H1 (cell line): ENCODE measurements around the gene SSH2. TPM values are rescaled to one million over a fixed set of nuclear protein-coding genes. Genes with fewer than 3 reads are reported as not detected.

Experiments used
- CTCF ChIA-PET: fragments of 300-600 bp; sonication (Branson Sonifier 250); formaldehyde crosslinking; loops from one replicate; lab custom pipeline; 2021; ENCODE audit not compliant: partially characterized antibody; lab: Charles Lee
- POLR2A ChIA-PET: fragments of 300-600 bp; sonication (Branson Sonifier 250); formaldehyde crosslinking; loops from one replicate; lab custom pipeline; 2021; ENCODE audit warnings: inconsistent platforms; ENCODE audit not compliant: partially characterized antibody; lab: Charles Lee
- DNase-seq, 2 experiments: peaks; one replicate each; pipeline versions ENCODE4 v3.0.0 to v3.0.0-alpha.2; 2010 to 2022; ENCODE audit warnings: low spot score in 2 of 2, low read depth in 1 of 2, mixed read lengths in 1 of 2
- FAIRE-seq: peaks from 2 replicates; lab custom pipeline; 2011; peaks lifted over from hg19 to GRCh38; lab: Jason Lieb, UNC
- H2AFZ ChIP-seq: 2 replicates; pipeline ENCODE4 v1.8.1; 2012; ENCODE audit warnings: low read length, inconsistent platforms
- H2AK5ac ChIP-seq: 2 replicates; pipeline ENCODE4 v1.6.1; 2013; ENCODE audit warnings: low read depth, low read length
- H2BK120ac ChIP-seq: replicated peaks from 2 replicates; pipeline ENCODE3; 2013; ENCODE audit warnings: low read depth, low read length, inconsistent platforms
- H2BK12ac ChIP-seq: 2 replicates; pipeline ENCODE4 v1.6.1; 2013; ENCODE audit warnings: low read depth, low read length
- H2BK15ac ChIP-seq: 2 replicates; pipeline ENCODE4 v1.6.1; 2013; ENCODE audit warnings: low read length
- H2BK20ac ChIP-seq: 2 replicates; pipeline ENCODE4 v1.6.1; 2013; ENCODE audit warnings: low read length
- H2BK5ac ChIP-seq: 2 replicates; pipeline ENCODE4 v1.6.1; 2013; ENCODE audit warnings: low read depth, low read length
- H3K14ac ChIP-seq: 2 replicates; pipeline ENCODE4 v1.6.1; 2013; ENCODE audit warnings: inconsistent platforms; ENCODE audit not compliant: insufficient read length
- H3K18ac ChIP-seq: 2 replicates; pipeline ENCODE4 v1.6.1; 2013; ENCODE audit warnings: low read length; ENCODE audit errors: extremely low read depth
- H3K23ac ChIP-seq: 2 replicates; pipeline ENCODE4 v1.6.1; 2013; ENCODE audit warnings: inconsistent platforms; ENCODE audit not compliant: insufficient read length
- H3K23me2 ChIP-seq: 2 replicates; pipeline ENCODE4 v1.6.1; 2013; ENCODE audit warnings: low read depth, low read length
- H3K27ac ChIP-seq: 2 replicates; pipeline ENCODE4 v1.6.1; 2011; ENCODE audit warnings: low read depth, low read length, inconsistent platforms
- H3K27me3 ChIP-seq, 4 experiments: replicated peaks in 1 of 4; 1 replicate in 1 of 4; 2 replicates in 3 of 4; pipeline versions ENCODE4 v1.6.1 to v1.8.1; 2011 to 2013; ENCODE audit warnings: low read length in 3 of 4, mild to moderate bottlenecking in 3 of 4, inconsistent platforms in 2 of 4, mixed read lengths in 2 of 4, moderate library complexity in 1 of 4; ENCODE audit not compliant: control insufficient read depth in 3 of 4, insufficient read depth in 3 of 4; ENCODE audit errors: extremely low read depth in 1 of 4
- H3K36me3 ChIP-seq, 4 experiments: 2 replicates each; pipeline versions ENCODE4 v1.6.1 to v1.8.1; 2011 to 2013; ENCODE audit warnings: mild to moderate bottlenecking in 4 of 4, low read length in 3 of 4, moderate library complexity in 2 of 4, control low read depth in 1 of 4, inconsistent platforms in 1 of 4; ENCODE audit not compliant: insufficient read depth in 4 of 4, control insufficient read depth in 2 of 4
- H3K4ac ChIP-seq: replicated peaks from 2 replicates; pipeline ENCODE3; 2013; ENCODE audit warnings: low read length, low read depth, mixed read lengths, inconsistent platforms; ENCODE audit not compliant: insufficient read length
- H3K4me1 ChIP-seq, 4 experiments: replicated peaks in 1 of 4; 1 replicate in 1 of 4; 2 replicates in 3 of 4; pipeline versions ENCODE4 v1.6.1 to v1.8.1; 2011 to 2013; ENCODE audit warnings: low read length in 3 of 4, inconsistent platforms in 2 of 4, mixed read lengths in 1 of 4; ENCODE audit not compliant: insufficient read depth in 4 of 4, control insufficient read depth in 3 of 4
- H3K4me2 ChIP-seq, 2 experiments: 2 replicates each; pipeline versions ENCODE4 v1.6.1 to v1.8.1; 2011 to 2013; ENCODE audit warnings: low read depth in 2 of 2, low read length in 2 of 2, control low read depth in 1 of 2, inconsistent platforms in 1 of 2, mild to moderate bottlenecking in 1 of 2; ENCODE audit not compliant: insufficient read depth in 1 of 2
- H3K4me3 ChIP-seq, 4 experiments: fragments of 200-600, 300-600 bp in 1 of 4; sonication (generic), shearing (Covaris generic), sonication (Bioruptor Twin) in 1 of 4; 2 replicates each; pipeline versions ENCODE4 v1.5.1 to v1.8.1; 2011 to 2016; ENCODE audit warnings: low read length in 4 of 4, low read depth in 3 of 4, control low read depth in 2 of 4, inconsistent platforms in 2 of 4, mild to moderate bottlenecking in 2 of 4, mixed read lengths in 1 of 4, moderate library complexity in 1 of 4; ENCODE audit not compliant: insufficient read depth in 2 of 4; ENCODE audit errors: extremely low read depth in 1 of 4
- H3K56ac ChIP-seq: replicated peaks from 2 replicates; pipeline ENCODE3; 2013; ENCODE audit warnings: low read depth, mild to moderate bottlenecking, mixed read lengths, low read length, inconsistent platforms; ENCODE audit not compliant: insufficient read length
- H3K79me1 ChIP-seq: 2 replicates; pipeline ENCODE4 v1.6.1; 2013; ENCODE audit warnings: low read depth, low read length, control low read depth
- H3K79me2 ChIP-seq, 2 experiments: 2 replicates each; pipeline versions ENCODE4 v1.6.1 to v1.8.1; 2012 to 2013; ENCODE audit warnings: low read length in 2 of 2, mild to moderate bottlenecking in 2 of 2, inconsistent platforms in 1 of 2; ENCODE audit not compliant: insufficient read depth in 2 of 2, control insufficient read depth in 1 of 2
- H3K9ac ChIP-seq, 4 experiments: replicated peaks in 1 of 4; 1 replicate in 1 of 4; 2 replicates in 3 of 4; pipeline versions ENCODE4 v1.6.1 to v1.8.1; 2011 to 2013; ENCODE audit warnings: low read depth in 3 of 4, low read length in 3 of 4, control low read depth in 2 of 4, mild to moderate bottlenecking in 2 of 4, moderate library complexity in 2 of 4, inconsistent platforms in 1 of 4; ENCODE audit errors: extremely low read depth in 1 of 4
- H3K9me3 ChIP-seq, 2 experiments: 2 replicates each; pipeline versions ENCODE4 v1.6.1 to v1.8.1; 2012 to 2013; ENCODE audit warnings: mild to moderate bottlenecking in 2 of 2, moderate library complexity in 2 of 2, control low read depth in 1 of 2, inconsistent platforms in 1 of 2, low read depth in 1 of 2, low read length in 1 of 2, mixed read lengths in 1 of 2; ENCODE audit not compliant: insufficient read depth in 2 of 2
- H4K20me1 ChIP-seq, 2 experiments: replicated peaks in 1 of 2; 2 replicates each; pipeline versions ENCODE3 to v1.8.1; 2011 to 2013; ENCODE audit warnings: inconsistent platforms in 2 of 2, low read length in 2 of 2, mild to moderate bottlenecking in 1 of 2; ENCODE audit not compliant: insufficient read depth in 2 of 2, control insufficient read depth in 1 of 2
- H4K5ac ChIP-seq: 2 replicates; pipeline ENCODE4 v1.6.1; 2013; ENCODE audit warnings: low read length, low read depth, mixed read lengths, inconsistent platforms; ENCODE audit not compliant: insufficient read length
- H4K8ac ChIP-seq: 2 replicates; pipeline ENCODE4 v1.8.0; 2013; ENCODE audit warnings: mild to moderate bottlenecking, moderate library complexity, low read length, inconsistent platforms; ENCODE audit not compliant: insufficient read depth; ENCODE audit errors: extremely low read depth
- H4K91ac ChIP-seq: replicated peaks from 2 replicates; pipeline ENCODE3; 2013; ENCODE audit warnings: low read length, mixed read lengths, inconsistent platforms; ENCODE audit not compliant: insufficient read length
- ATF3 ChIP-seq: IDR thresholded peaks from 2 replicates; pipeline ENCODE4 v1.6.1; 2011; ENCODE audit warnings: low read depth, mild to moderate bottlenecking, low read length; ENCODE audit not compliant: insufficient read depth
- BCL11A ChIP-seq, 2 experiments: IDR thresholded peaks; one replicate each; pipeline ENCODE4 v1.6.1; 2011; ENCODE audit warnings: low read depth in 2 of 2, low read length in 2 of 2, mild to moderate bottlenecking in 2 of 2
- CREB1 ChIP-seq: IDR thresholded peaks from 2 replicates; pipeline ENCODE4 v1.6.1; 2012; ENCODE audit warnings: inconsistent platforms
- EGR1 ChIP-seq: IDR thresholded peaks from 2 replicates; pipeline ENCODE4 v1.6.1; 2011; ENCODE audit warnings: low read depth, low read length, borderline replicate concordance
- HDAC6 ChIP-seq: IDR thresholded peaks from one replicate; pipeline ENCODE4 v1.7.1; 2012; ENCODE audit warnings: low read depth, mild to moderate bottlenecking, inconsistent platforms, low read length, moderate library complexity
- KDM4A ChIP-seq: IDR thresholded peaks from one replicate; pipeline ENCODE4 v1.7.1; 2012; ENCODE audit warnings: low read depth, mild to moderate bottlenecking, moderate library complexity, low read length, inconsistent platforms; ENCODE audit not compliant: severe bottlenecking
- PHF8 ChIP-seq: fragments of 200-600 bp; sonication (generic); conservative IDR thresholded peaks from 2 replicates; pipeline ENCODE4 v1.7.1; 2012; ENCODE audit warnings: low read depth, mild to moderate bottlenecking, inconsistent platforms, low read length, moderate library complexity
- RAD21 ChIP-seq, 2 experiments: IDR thresholded peaks in 1 of 2; conservative IDR thresholded peaks in 1 of 2; 2 replicates each; pipeline ENCODE4 v1.6.1; 2011; ENCODE audit warnings: low read depth in 2 of 2, low read length in 2 of 2, improper control_type of control experiment in 1 of 2, inconsistent platforms in 1 of 2, mild to moderate bottlenecking in 1 of 2, moderate library complexity in 1 of 2
- SIN3A ChIP-seq, 2 experiments: IDR thresholded peaks in 1 of 2; conservative IDR thresholded peaks in 1 of 2; 2 replicates each; pipeline ENCODE4 v1.6.1; 2011 to 2012; ENCODE audit warnings: low read length in 2 of 2, improper control_type of control experiment in 1 of 2, low read depth in 1 of 2, mild to moderate bottlenecking in 1 of 2
- SIX5 ChIP-seq: IDR thresholded peaks from 2 replicates; pipeline ENCODE4 v1.6.1; 2011; ENCODE audit warnings: mild to moderate bottlenecking, low read depth, low read length
- TEAD4 ChIP-seq: IDR thresholded peaks from 2 replicates; pipeline ENCODE4 v1.6.1; 2012; ENCODE audit warnings: low read depth, low read length, inconsistent platforms, mixed read lengths
- WGBS, 2 experiments: shearing (Covaris generic) in 1 of 2; methylation state at CpG; one replicate each; pipeline versions ENCODE4 v1.1.6 to v1.1.7; 2013 to 2015; ENCODE audit warnings: low lambda C conversion rate in 2 of 2, mixed read lengths in 2 of 2, inconsistent platforms in 1 of 2, low coverage in 1 of 2, missing lambda C conversion rate in 1 of 2; ENCODE audit not compliant: insufficient replicate concordance in 2 of 2, insufficient coverage in 1 of 2, insufficient read length in 1 of 2; ENCODE audit errors: extremely low coverage in 1 of 2, missing lambda C conversion rate in 1 of 2; 5-methylcytosine and 5-hydroxymethylcytosine counted together
- polyA plus RNA-seq, 7 experiments: library from polyadenylated mRNA; depleted of rRNA in 3 of 7; stranded (reverse) in 5 of 7; unstranded in 2 of 7; fragments of >200 nt in 5 of 7; fragments of 200-250 nt in 2 of 7; gene quantifications; 1 replicate in 5 of 7; 2 replicates in 1 of 7; 4 replicates in 1 of 7; pipeline versions ENCODE4 v1.2.1 to v1.2.3, GENCODE V29; 2011 to 2013; ENCODE audit warnings: missing spikeins in 2 of 7, mixed read lengths in 2 of 7
- total RNA-seq: library from RNA; stranded (reverse); fragmentation: NEBNext Ultra II Directional; extraction: Animal tissue kit (Norgen Biotek cat#: 25700); gene quantifications from 2 replicates; pipeline ENCODE4 v1.2.1, GENCODE V29; 2021

Gene SSH2
- total and polyA plus RNA-seq, 2 of the 8 experiments (the other 6 are each of a cell fraction or from before 2014, with no cell fraction given) = 5.2 to 15.9 TPM

- no peak for DNase-seq
- Histone ChIP-seq H4K91ac (no peak overlapping the region), H4K8ac (no peak overlapping the region), H2BK12ac (no peak overlapping the region), H2BK120ac (no peak overlapping the region), H3K79me1 (no peaks in the 10 kb centered on the region), H3K4me1 (no peaks in the 10 kb centered on the region), H2BK20ac (no peak overlapping the region), H3K27me3 (no peaks in the 10 kb centered on the region), H3K4ac (no peak overlapping the region), H3K56ac (no peak overlapping the region), H2BK5ac (no peak overlapping the region), H3K14ac (no peak overlapping the region), H3K23me2 (no peaks in the 10 kb centered on the region; the same call in 1 of the 2 replicates), H4K5ac (no peak overlapping the region), H2AK5ac (no peak overlapping the region), H3K4me2 (no peak overlapping the region), H3K27ac (no peak overlapping the region), H3K4me3 (no peak overlapping the region), H2BK15ac (no peak overlapping the region), H2AFZ (no peak overlapping the region), H3K36me3 (no peaks in the 10 kb centered on the region), H3K79me2 (no peaks in the 10 kb centered on the region), H3K9me3 (no peaks in the 10 kb centered on the region), H4K20me1 (no peaks in the 10 kb centered on the region), H3K18ac (no peak overlapping the region), H3K9ac (no peak overlapping the region), H3K23ac (no peak overlapping the region)
- 84% methylated on average over 1 of the region's 1 CpG; no CpG with 5 or more reads in 1 of the 2 experiments for WGBS, 2 experiments
- POLR2A ChIA-PET = interaction anchor here (1.3 kb wide), 1 partner anchor 9 kb away, joined by 3 read pairs; no protein-coding TSS in a partner anchor
- CTCF ChIA-PET = no interaction called here
- no peak for FAIRE-seq
- TF ChIP-seq HDAC6 (no peak), KDM4A (no peak), SIN3A (conservative IDR thresholded peaks at IDR 0.05 in 1 of 2, IDR thresholded peaks at IDR 0.05 in 1 of 2; ENCODE audit: low read depth in 1 of 2, low read length in 2 of 2) (no peak), SIX5 (no peak), RAD21 (IDR thresholded peaks at IDR 0.05 in 1 of 2, conservative IDR thresholded peaks at IDR 0.05 in 1 of 2; ENCODE audit: low read depth in 2 of 2, low read length in 2 of 2) (no peak), EGR1 (no peak), PHF8 (no peak), BCL11A (IDR thresholded peaks at IDR 0.05; ENCODE audit: low read depth in 2 of 2, low read length in 2 of 2) (no peak), CREB1 (no peak), TEAD4 (no peak), ATF3 (no peak)
These were observed 197.8 kb downstream of the SSH2 start for GRCh38 chr17:29732209-29732608.
